NOMO-1 (cell line): ENCODE measurements around the gene B9D1.
A peak's percentile ranks its signal among the peaks of the same experiment; 100 is the strongest.

Source experiments
- DNase-seq, 2 experiments: peaks; one replicate each; lab custom pipeline; 2025; ENCODE audit not compliant: unreplicated experiment in 2 of 2; lab: John Stamatoyannopoulos, UW

The B9D1 gene

GRCh38 chr17:19362277-19363113 lies at the start of gene B9D1:
B9D1 (minus strand) TSS chr17:19362723; CDS start chr17:19362569, 154 bp downstream.
- DNase-seq = peak; percentile 79 to 82

- no peak for DNase-seq
Measured at GRCh38 chr17:19411631-19412030, 49.1 kb upstream of the B9D1 start.

- DNase-seq = no peak
Measured at GRCh38 chr17:19410875-19411620, 48.5 kb upstream of the B9D1 start, which contains the start of gene RNF112. RNF112 (plus strand) TSS chr17:19411232; CDS start chr17:19411409, 177 bp downstream.

- DNase-seq = no peak
Measured at GRCh38 chr17:19410091-19410490, 47.6 kb upstream of the B9D1 start.

GRCh38 chr17:19409509-19409908 lies 47.0 kb upstream of the B9D1 start:
- no peak for DNase-seq

- DNase-seq = no peak
Measured at GRCh38 chr17:19409066-19409465, 46.5 kb upstream of the B9D1 start.

GRCh38 chr17:19408346-19408710 lies 45.8 kb upstream of the B9D1 start:
- no peak for DNase-seq

GRCh38 chr17:19407601-19408345 lies 45.2 kb upstream of the B9D1 start:
- no peak for DNase-seq

GRCh38 chr17:19405114-19405513 lies 42.6 kb upstream of the B9D1 start:
- DNase-seq = no peak

GRCh38 chr17:19404264-19404663 lies 41.7 kb upstream of the B9D1 start:
- no peak for DNase-seq

GRCh38 chr17:19403021-19403420 lies 40.5 kb upstream of the B9D1 start:
- no peak for DNase-seq

- no peak for DNase-seq
Measured at GRCh38 chr17:19402171-19402570, 39.6 kb upstream of the B9D1 start.

GRCh38 chr17:19401321-19402010 lies 38.9 kb upstream of the B9D1 start:
- DNase-seq = no peak

- DNase-seq = no peak
Measured at GRCh38 chr17:19399750-19400450, 37.4 kb upstream of the B9D1 start.

- DNase-seq = peak; percentile 69 to 81
Measured at GRCh38 chr17:19398301-19399181, 36.0 kb upstream of the B9D1 start.

GRCh38 chr17:19397556-19398041 lies 35.1 kb upstream of the B9D1 start:
- DNase-seq = no peak

GRCh38 chr17:19392303-19392702 lies 29.8 kb upstream of the B9D1 start:
- DNase-seq = no peak

GRCh38 chr17:19391432-19391831 lies 28.9 kb upstream of the B9D1 start:
- no peak for DNase-seq

GRCh38 chr17:19390951-19391350 lies 28.4 kb upstream of the B9D1 start:
- DNase-seq = no peak
